NCI-H146 treated with DMSO at 0.1 percent for 48 hours (cell line): ENCODE results near the gene CNDP1.
"Not testable (repeated sequence)": the region's sequence is repeated elsewhere in the genome, so short reads cannot be mapped to it uniquely, and the experiment has no call there.

ENCODE experiments used
- DNase-seq: peaks from one replicate; lab custom pipeline; 2025; ENCODE audit not compliant: unreplicated experiment; lab: John Stamatoyannopoulos, UW

CNDP1 gene

DNA sequence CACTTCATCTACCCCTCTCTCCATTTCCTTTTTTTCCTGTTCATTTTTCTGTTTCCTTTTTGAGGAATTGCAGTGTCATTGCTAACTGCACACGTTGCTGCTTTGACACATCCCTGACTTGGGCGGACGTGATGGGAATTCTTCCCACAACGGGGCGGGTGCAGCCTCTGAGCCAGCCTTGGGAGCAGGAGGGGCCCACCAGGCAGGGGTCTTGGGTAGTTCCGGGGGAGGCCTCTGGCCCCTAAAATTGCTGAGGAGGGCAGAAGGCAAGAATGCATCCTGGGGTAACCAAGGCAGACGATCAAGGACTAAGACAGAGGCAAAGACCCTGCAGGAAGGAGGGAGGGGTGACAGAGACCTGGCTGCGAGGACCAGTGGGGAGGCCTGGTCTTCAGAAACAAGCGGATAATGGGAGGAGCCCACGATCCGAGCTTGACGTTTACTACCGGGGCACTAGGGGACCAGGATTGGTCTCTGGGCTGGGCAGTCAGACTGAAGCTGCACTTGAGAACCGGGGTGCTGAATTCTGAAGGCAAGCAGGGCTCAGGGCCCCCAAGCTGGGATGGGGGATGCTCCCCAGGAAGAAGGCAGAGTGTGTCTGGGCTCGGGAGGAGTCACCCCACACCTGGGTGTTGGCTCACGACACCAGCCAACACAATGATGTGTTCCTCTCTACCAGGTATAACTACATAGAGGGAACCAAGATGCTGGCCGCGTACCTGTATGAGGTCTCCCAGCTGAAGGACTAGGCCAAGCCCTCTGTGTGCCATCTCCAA is 14.8 kb upstream of the CNDP1 start:
- no peak for DNase-seq

GRCh38 chr18:74520096-74520833 is 14.0 kb upstream of the CNDP1 start:
- no peak for DNase-seq

DNA sequence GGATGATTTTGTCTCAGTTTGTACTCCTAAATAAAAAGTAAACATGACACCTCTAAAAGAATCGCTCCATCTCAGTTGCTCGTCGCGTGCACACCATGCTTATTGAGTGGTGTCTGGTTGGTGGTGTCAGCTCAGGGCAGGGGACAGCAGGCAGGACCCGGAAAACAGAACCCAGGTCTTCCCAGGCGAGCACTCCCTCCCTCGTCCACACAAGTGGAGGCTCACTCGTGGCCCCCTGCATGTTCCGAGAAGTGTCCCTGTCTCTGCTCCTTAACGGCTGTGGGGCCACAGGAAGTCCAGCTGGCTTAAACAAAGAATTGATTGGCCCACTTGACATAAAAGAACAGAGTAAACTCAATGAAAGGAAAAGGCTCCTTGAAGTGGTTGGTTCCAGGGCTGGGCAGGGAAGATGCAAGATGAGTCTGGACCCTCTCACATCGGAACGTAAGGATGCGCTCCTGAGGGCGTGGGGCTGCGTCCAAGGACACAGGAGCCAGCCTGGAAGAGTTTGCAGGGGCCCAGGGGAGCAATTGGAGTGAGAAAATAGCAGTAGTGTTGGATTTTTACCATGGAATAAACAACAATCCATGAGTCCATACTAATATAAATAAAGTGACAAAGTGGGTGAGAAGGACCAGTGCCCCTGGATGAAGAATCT is 13.1 kb upstream of the CNDP1 start:
- no peak for DNase-seq

DNA sequence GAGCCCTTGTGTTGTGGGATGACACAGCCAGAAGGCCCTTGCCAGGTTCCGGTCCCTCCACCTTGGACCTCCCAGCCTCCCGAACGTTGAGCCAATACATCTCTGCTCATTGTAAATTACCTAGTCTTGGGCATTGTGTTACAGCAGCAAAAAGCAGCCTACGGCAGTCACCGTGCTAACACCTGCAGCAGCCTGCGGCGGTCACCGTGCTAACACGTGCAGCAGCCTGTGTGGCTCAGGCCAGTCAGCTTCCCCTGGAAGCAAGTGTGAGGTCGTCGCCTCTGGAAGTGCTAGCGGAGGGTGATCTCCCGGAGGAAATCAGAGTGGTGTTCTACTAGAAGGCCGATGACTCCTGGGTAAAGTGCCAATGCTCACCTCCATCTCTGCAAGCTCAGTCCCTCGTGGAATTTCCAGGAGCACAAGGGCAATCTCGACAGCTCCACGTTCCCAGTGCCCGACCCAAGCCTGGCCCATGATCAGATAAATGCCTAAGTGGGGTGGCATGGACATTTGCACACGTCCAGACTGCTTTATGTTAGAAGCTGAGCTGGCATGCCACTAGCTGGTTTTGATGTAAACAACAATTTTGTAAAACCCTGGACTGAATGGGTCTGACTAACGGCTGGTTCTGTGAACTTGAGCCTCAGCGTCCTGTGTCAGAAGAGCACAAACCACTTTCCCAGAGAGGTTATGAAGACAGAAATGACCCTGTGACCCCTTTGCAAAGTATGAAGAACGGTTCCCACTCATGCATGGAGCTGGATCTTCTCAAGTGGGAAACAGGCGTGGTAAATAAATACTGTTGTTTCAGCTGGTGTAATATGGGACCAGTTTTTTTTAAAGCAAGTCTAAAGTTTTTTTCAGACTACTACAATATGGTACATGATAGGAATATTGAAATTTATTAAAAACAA is 11.4 kb upstream of the CNDP1 start:
- DNase-seq = no peak

- no peak for DNase-seq
Measured at GRCh38 chr18:74524097-74524496, 10.2 kb upstream of the CNDP1 start.

DNA sequence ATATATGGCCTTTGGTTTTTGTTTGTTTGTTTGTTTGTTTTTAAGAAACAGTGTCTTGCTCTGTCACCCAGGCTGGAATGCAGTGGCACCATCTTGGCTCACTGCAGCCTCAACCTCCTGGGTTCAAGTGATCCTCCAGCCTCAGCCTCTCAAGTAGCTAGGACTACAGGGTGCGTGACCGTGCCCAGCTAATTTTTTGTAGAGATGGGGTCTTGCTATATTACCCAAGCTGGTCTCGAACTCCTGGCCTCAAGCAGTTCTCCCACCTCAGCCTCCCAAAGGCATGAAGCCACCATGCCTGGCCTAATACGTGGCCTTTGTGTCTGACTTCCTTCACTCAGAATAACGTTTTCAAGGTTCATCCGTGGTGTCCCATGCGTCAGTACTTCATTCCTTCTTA is 9.4 kb upstream of the CNDP1 start:
- not testable (repeated sequence) for DNase-seq

DNA sequence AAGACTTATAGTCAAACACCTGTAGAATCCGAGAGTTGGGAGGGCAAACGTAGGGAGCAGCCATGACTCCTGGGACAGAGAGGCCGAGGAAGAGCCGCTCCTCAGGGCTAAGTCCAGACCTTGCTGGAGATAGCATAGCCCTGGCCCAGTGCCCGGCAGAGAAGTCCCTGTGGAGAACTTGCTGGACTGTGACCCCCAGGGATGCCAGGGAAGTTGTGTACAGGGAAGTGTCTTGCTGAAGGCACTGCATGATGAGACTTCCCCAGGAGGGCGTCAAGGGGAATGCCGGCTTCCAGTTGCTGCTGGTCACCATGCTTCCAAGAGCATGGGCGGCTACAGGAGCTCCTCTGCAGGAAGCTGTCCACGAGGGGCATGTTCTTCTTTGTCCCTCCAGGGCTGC is 8.6 kb upstream of the CNDP1 start:
- DNase-seq = no peak

DNA sequence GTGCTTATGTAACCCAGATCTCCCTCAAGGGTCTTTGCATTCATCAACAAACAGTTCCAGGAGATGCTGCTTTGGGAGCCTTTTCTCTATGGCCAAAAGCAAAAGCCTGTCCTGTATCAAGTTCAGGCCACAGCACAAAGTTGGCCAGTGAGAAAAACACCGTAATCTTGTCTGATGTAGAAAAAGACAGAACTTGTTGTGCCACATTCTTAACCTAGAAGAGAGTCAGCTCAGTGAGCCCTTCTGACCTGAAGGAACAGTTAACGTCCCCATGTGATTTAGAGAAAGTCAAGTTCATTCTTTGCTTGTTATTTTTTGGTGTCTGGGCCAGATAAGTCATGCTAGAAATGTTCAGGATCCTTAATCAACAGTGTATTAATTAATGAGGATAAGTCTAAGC is 7.8 kb upstream of the CNDP1 start:
- no peak for DNase-seq

DNA sequence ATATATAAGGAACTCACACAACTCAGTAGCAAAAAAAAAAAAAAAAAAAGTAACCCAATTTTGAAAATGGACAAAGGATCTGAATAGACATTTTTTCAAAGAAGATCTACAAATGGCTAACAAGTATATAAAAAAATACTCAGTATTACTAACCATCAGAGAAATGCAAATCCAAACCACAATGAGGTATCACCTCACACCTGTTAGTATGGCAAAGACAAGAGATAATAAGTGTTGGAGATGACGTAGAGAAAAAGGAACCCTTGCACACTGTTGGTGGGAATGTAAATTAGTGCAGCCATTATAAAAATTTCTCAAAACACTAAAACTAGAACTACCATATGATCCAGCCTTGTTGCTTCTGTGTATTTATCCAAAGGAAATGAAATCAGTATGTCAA is 5.8 kb upstream of the CNDP1 start:
- DNase-seq = no peak

DNA sequence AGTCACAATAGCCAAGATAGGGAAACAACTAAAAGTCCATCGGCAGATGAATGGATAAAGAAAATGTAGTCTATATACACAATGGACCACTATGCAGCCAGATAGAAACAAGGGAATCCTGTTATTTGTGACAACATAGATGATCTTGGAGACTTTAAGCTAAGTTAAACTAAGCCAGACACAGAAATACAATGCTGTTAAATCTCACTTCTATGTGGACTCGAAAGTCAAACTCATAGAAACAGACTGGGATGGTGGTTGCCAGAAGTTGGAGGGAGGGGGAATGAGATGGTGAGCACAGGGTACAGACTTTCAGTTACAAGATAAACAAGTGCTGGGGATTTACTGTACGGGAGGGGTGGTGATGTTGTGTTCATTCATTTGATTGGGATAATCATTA is 5.4 kb upstream of the CNDP1 start:
- no peak for DNase-seq

DNA sequence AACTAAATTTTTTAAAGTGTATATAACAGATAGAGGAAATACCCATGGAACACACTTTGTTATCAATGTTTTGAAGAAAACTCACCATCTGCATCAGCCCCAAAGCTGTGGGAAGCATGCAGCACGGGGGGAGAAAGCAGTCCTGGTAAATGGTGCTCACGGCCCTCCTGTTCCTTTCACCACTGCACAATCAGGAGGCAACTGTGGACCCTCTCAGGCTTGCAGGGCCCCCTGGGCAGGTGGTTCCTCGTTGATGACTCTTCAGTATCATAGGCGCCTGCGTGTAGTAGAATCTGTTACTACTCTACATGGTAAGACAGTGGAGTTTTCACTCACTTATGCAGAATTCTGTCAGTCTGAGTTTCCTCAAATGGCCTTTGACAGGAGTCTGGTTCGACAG is 4.9 kb upstream of the CNDP1 start:
- no peak for DNase-seq

DNA sequence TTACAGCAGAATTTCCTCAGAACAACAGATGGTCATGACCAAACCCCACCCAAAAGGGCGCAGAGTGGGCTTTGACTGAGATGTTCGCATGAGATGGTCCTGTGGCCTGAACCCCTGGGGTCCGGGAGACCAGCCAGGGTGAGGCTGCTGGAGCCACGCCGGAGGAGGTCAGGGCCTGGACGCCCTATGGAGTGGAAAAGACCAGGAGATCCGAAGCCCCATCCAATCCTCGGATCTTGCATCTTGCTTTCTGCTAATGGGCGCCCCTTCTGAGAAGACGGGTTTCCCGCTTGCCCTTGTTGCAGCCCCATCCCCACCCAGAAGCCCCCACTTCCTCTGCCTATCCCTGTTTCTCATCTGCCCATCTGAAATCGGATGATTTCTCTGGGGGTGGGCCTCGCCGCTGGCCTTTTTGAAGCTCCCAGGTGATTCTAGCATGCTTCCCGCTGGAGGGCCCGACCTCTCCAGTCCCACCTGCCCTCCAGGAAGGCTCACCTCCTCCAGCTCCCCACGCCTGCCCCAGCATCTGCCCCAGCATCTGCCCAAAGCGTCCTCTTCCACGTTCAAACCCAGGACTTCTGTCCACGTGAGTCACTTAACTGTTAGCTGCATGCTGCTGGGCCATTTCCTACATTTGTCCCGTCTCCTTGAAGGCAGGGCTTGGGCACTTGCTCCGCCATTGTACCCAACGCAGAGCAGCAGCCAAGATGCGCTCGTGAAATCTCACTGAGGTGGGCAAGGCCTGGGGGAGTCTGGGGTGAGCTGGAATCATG is 4.3 kb upstream of the CNDP1 start:
- no peak for DNase-seq

DNA sequence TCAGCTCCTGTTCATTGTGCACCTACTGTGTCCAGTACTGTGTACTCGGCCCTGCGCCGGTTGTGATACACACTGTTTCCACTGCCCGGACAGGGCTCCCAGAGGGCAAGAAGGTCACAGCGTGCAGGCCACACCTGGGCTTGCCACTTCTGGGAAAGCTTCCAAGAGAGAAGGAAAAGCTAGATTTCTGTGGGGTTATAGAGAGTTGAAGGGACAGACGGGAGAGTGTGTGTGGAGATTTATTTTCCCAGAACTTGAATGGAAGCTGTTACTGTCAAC is 3.8 kb upstream of the CNDP1 start:
- no peak for DNase-seq

DNA sequence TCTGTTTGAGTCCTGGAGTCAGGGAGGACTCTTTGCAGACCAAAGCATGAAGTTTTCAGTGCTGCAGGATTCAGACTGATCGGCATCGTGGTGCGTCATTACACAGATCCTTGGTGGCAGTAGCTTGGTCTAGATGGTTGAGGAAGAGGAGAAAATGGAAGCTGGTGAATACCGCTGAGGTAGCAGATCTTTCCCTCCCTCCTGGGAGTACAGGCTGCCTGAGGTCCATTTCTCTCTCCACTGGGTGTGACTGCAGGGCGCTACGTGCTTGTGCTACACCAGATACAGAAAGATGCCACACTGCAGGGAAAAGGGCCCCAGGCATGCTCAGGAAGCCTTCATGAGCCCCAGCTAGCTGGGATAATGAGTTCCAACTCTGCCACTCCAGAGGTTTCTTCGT is 3.3 kb upstream of the CNDP1 start:
- DNase-seq = no peak

DNA sequence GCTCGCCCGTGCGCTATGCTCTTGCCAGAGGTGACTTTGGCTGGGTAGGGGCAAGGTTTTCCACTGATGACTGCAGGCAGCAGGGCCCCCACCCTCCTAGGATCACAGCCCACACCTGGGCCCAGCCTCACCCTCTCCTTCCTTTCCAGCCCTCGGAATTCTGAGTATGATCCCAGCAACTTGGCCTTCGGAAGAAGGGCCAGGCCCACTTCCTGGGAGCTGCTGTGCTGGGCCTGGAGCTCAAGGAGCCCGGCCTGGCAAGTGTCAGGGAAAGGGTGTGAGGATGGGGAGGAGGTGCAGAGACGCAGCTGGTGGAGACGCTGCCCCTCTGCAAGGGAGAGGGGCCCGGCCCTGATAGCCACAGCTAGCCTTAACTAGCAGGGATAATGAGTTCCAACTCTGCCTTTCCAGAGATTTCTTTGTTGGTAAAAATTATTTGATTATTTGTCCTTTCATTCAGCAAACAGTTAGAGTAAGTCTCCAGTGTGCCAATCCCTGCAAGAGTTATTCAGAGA is 1.7 kb upstream of the CNDP1 start:
- no peak for DNase-seq

DNA sequence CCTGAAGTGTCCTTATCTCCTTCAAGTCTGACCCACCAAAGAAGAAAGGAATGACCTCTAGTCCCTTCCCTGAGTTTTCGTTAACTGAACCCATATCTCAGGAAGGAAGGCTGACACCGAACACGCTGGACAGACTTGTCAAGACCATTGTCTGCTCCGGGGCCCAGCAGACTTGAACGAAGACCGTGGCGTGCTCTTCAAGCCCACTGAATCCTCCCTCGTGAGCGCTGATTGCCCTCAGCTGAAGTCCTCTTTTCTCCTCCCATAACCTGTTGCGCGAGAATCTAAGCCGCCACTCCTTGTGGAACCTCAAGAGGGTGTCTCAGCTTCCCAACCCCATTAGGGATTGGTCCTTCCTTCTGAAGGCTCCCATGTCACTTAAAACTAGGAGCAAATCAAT is 634 bp upstream of the CNDP1 start:
- DNase-seq = no peak

GRCh38 chr18:74534981-74535649 is 815 bp downstream of the CNDP1 start:
- no peak for DNase-seq

GRCh38 chr18:74539289-74539688 is 5.0 kb downstream of the CNDP1 start:
- no peak for DNase-seq

GRCh38 chr18:74540652-74541421 is 6.5 kb downstream of the CNDP1 start:
- DNase-seq = peak; percentile 75
